CD14-positive monocyte (primary cell): Measurements from ENCODE around the gene DNAH10. TPM values are rescaled to one million over a fixed set of nuclear protein-coding genes. Genes with fewer than 3 reads are reported as not detected.

Experiments used
- DNase-seq, 3 donors: peaks; one replicate each; pipeline ENCODE4 v3.0.0-alpha.2; 2011 to 2022
- H2AFZ ChIP-seq: 2 replicates; pipeline ENCODE4 v1.6.0; 2012; ENCODE audit warnings: mild to moderate bottlenecking, low read depth, low read length, inconsistent platforms; ENCODE audit not compliant: insufficient read depth, poor library complexity, severe bottlenecking
- H3K27ac ChIP-seq, 2 donors: 1 replicate in 1 of 2; 2 replicates in 1 of 2; pipeline ENCODE4 v1.5.1; 2012 to 2013; ENCODE audit warnings: low read length in 2 of 2, control low read depth in 1 of 2, inconsistent platforms in 1 of 2, low read depth in 1 of 2, mild to moderate bottlenecking in 1 of 2
- H3K27me3 ChIP-seq, 2 donors: one replicate each; pipeline versions ENCODE4 v1.6.0 to v1.6.1; 2011 to 2013; ENCODE audit warnings: low read length in 2 of 2; ENCODE audit not compliant: control insufficient read depth in 2 of 2, insufficient read depth in 2 of 2
- H3K36me3 ChIP-seq, 2 donors: replicated peaks in 1 of 2; 1 replicate in 1 of 2; 2 replicates in 1 of 2; pipeline versions ENCODE4 v1.5.1 to v1.6.1; 2012 to 2013; ENCODE audit warnings: low read length in 2 of 2, control low read depth in 1 of 2, inconsistent platforms in 1 of 2, mild to moderate bottlenecking in 1 of 2; ENCODE audit not compliant: insufficient read depth in 2 of 2, control insufficient read depth in 1 of 2
- H3K4me1 ChIP-seq, 2 donors: 1 replicate in 1 of 2; 2 replicates in 1 of 2; pipeline versions ENCODE4 v1.5.1 to v1.6.1; 2012 to 2013; ENCODE audit warnings: low read length in 2 of 2, control low read depth in 1 of 2, inconsistent platforms in 1 of 2, mild to moderate bottlenecking in 1 of 2, moderate library complexity in 1 of 2; ENCODE audit not compliant: insufficient read depth in 2 of 2, control insufficient read depth in 1 of 2
- H3K4me2 ChIP-seq: replicated peaks from 2 replicates; pipeline ENCODE3; 2012; ENCODE audit warnings: low read length, moderate library complexity, mild to moderate bottlenecking; ENCODE audit not compliant: poor library complexity, severe bottlenecking; ENCODE audit errors: extremely low read depth
- H3K4me3 ChIP-seq, 3 experiments: fragments of 200-600 bp in 1 of 3; sonication (generic) in 1 of 3; replicated peaks in 1 of 3; 1 replicate in 2 of 3; 2 replicates in 1 of 3; pipeline ENCODE4 v1.5.1; 2011 to 2013; ENCODE audit warnings: low read length in 3 of 3, mild to moderate bottlenecking in 3 of 3, control low read depth in 2 of 3, low read depth in 2 of 3, inconsistent platforms in 1 of 3, moderate library complexity in 1 of 3
- H3K79me2 ChIP-seq: 2 replicates; pipeline ENCODE4 v1.6.0; 2012; ENCODE audit warnings: mild to moderate bottlenecking, control low read depth, inconsistent platforms, low read length, moderate library complexity; ENCODE audit not compliant: insufficient read depth
- H3K9ac ChIP-seq: 2 replicates; pipeline ENCODE4 v1.6.0; 2017; ENCODE audit warnings: low read length, mild to moderate bottlenecking; ENCODE audit not compliant: insufficient read depth, poor library complexity, severe bottlenecking
- H3K9me3 ChIP-seq, 2 donors: replicated peaks in 1 of 2; 1 replicate in 1 of 2; 2 replicates in 1 of 2; pipeline versions ENCODE4 v1.5.1 to v1.6.1; 2012 to 2013; ENCODE audit warnings: low read length in 2 of 2, control low read depth in 1 of 2; ENCODE audit not compliant: control insufficient read depth in 1 of 2, insufficient read depth in 1 of 2
- H4K20me1 ChIP-seq: 2 replicates; pipeline ENCODE4 v1.6.0; 2012; ENCODE audit warnings: mild to moderate bottlenecking, low read length, control low read depth, moderate library complexity; ENCODE audit not compliant: insufficient read depth
- H3K27ac Mint-ChIP-seq, 7 donors: one replicate each; pipeline ENCODE4 v1.8.0; 2020; ENCODE audit warnings: mild to moderate bottlenecking in 7 of 7, mixed read lengths in 7 of 7, moderate library complexity in 6 of 7, inconsistent platforms in 2 of 7
- H3K27me3 Mint-ChIP-seq, 3 donors: one replicate each; pipeline ENCODE4 v1.8.0; 2021 to 2022; ENCODE audit warnings: low read depth in 3 of 3, mild to moderate bottlenecking in 3 of 3, mixed read lengths in 3 of 3, moderate library complexity in 3 of 3, inconsistent platforms in 1 of 3
- H3K36me3 Mint-ChIP-seq, 2 donors: one replicate each; pipeline ENCODE4 v1.8.0; 2020; ENCODE audit warnings: mixed read lengths in 2 of 2, inconsistent platforms in 1 of 2, mild to moderate bottlenecking in 1 of 2
- H3K4me1 Mint-ChIP-seq: one replicate; pipeline ENCODE4 v1.8.0; 2020; ENCODE audit warnings: mild to moderate bottlenecking, mixed read lengths
- H3K4me3 Mint-ChIP-seq, 2 donors: one replicate each; pipeline ENCODE4 v1.8.0; 2020; ENCODE audit warnings: mild to moderate bottlenecking in 2 of 2, mixed read lengths in 2 of 2, moderate library complexity in 1 of 2
- H3K9me3 Mint-ChIP-seq, 7 donors: one replicate each; pipeline ENCODE4 v1.8.0; 2020 to 2022; ENCODE audit warnings: mixed read lengths in 7 of 7, mild to moderate bottlenecking in 6 of 7, moderate library complexity in 6 of 7, inconsistent platforms in 2 of 7
- CTCF ChIP-seq: fragments of 200-600 bp; IDR thresholded peaks from one replicate; pipeline ENCODE4 v1.8.0; 2022; ENCODE audit warnings: antibody characterized with exemption, mild to moderate bottlenecking
- WGBS: methylation state at CpG from one replicate; pipeline ENCODE4 v1.1.5; 2013; ENCODE audit warnings: missing lambda C conversion rate; ENCODE audit not compliant: insufficient coverage; 5-methylcytosine and 5-hydroxymethylcytosine counted together
- intact Hi-C, 2 donors: fragments of 100-400 bp; cut with micrococcal nuclease; formaldehyde crosslinking; loops; one replicate each; pipeline versions ENCODE4 v1.15.0 to v1.15.1; 2023
- polyA plus RNA-seq, 3 donors: library from polyadenylated mRNA; depleted of rRNA in 1 of 3; unstranded in 2 of 3; stranded (reverse) in 1 of 3; fragments of 300-500 nt in 2 of 3; fragments of >200 nt in 1 of 3; fragmentation: Illumina TruSeq in 2 of 3; gene quantifications; 1 replicate in 2 of 3; 2 replicates in 1 of 3; pipeline ENCODE4 v1.2.3, GENCODE V29; 2012 to 2021

DNAH10 gene
- polyA plus RNA-seq, 3 donors, result not detected

- H3K9me3 Mint-ChIP-seq, result no peaks in the 10 kb centered on the region
- Histone ChIP-seq H3K4me2 (no peak overlapping the region), H3K4me3 (no peak overlapping the region), H2AFZ (no peak overlapping the region), H3K4me1 (peaks cover 17 to 19% of the 10 kb centered on the region in 2 donors), H3K9ac (no peak overlapping the region), H3K27me3 (no peaks in the 10 kb centered on the region), H3K27ac (no peak overlapping the region), H3K9me3 (no peaks in the 10 kb centered on the region), H3K36me3 (peaks cover 45 to 77% of the 10 kb centered on the region in 2 donors), H4K20me1 (no peaks in the 10 kb centered on the region), H3K79me2 (no peaks in the 10 kb centered on the region)
- H3K4me3 Mint-ChIP-seq, result no peak overlapping the region
- peaks cover 20% of the 10 kb centered on the region for H3K4me1 Mint-ChIP-seq
- intact Hi-C loops, result no loop called here
- peaks cover 58 to 67% of the 10 kb centered on the region in 2 donors for H3K36me3 Mint-ChIP-seq
- H3K27ac Mint-ChIP-seq, result no peak overlapping the region
- TF ChIP-seq CTCF, result no peak
- H3K27me3 Mint-ChIP-seq, result no peaks in the 10 kb centered on the region
- 100% methylated on average over 2 of the region's 3 CpGs for WGBS
- DNase-seq, result no peak
Observed at GRCh38 chr12:123752046-123752445, 10.1 kb upstream of the DNAH10 start.

- no peaks in the 10 kb centered on the region for H3K9me3 Mint-ChIP-seq
- no peak overlapping the region for H3K4me3 Mint-ChIP-seq
- no peaks in the 10 kb centered on the region for H3K9me3 ChIP-seq
- 97% methylated on average over 3 of the region's 12 CpGs for WGBS
- H4K20me1 ChIP-seq, result no peaks in the 10 kb centered on the region
- H3K27ac Mint-ChIP-seq, result peak overlapping the region in 1 of 7 donors; percentile 4
- H3K36me3 ChIP-seq, result peaks cover 43 to 90% of the 10 kb centered on the region in 2 donors
- no peak for TF ChIP-seq CTCF
- H3K9ac ChIP-seq, result no peak overlapping the region
- no peak overlapping the region for H3K27ac ChIP-seq
- H3K4me2 ChIP-seq, result no peak overlapping the region
- H3K36me3 Mint-ChIP-seq, result peaks cover 61 to 72% of the 10 kb centered on the region in 2 donors
- no peak overlapping the region for H3K4me3 ChIP-seq
- H3K4me1 Mint-ChIP-seq, result no peaks in the 10 kb centered on the region
- H3K27me3 ChIP-seq, result no peaks in the 10 kb centered on the region
- H3K79me2 ChIP-seq, result no peaks in the 10 kb centered on the region
- intact Hi-C loops, result no loop called here
- H3K4me1 ChIP-seq, result no peaks in the 10 kb centered on the region
- H2AFZ ChIP-seq, result no peak overlapping the region
- no peak for DNase-seq
- no peaks in the 10 kb centered on the region for H3K27me3 Mint-ChIP-seq
Observed at GRCh38 chr12:123754041-123754772, 7.9 kb upstream of the DNAH10 start.
